K562 (cell line): Measurements from ENCODE around the gene EPB41L4A. TPM values are rescaled to one million over a fixed set of nuclear protein-coding genes. Genes with fewer than 3 reads are reported as not detected.

ENCODE experiments used
- E2F6 ChIP-seq, 2 experiments: IDR thresholded peaks; 2 replicates each; pipeline ENCODE4 v1.6.1; 2011; ENCODE audit warnings: borderline replicate concordance in 1 of 2, control low read depth in 1 of 2, low read depth in 1 of 2, low read length in 1 of 2, mild to moderate bottlenecking in 1 of 2, mixed read lengths in 1 of 2, moderate library complexity in 1 of 2; ENCODE audit not compliant: insufficient read depth in 1 of 2, insufficient read length in 1 of 2, poor library complexity in 1 of 2, severe bottlenecking in 1 of 2; ENCODE audit errors: extremely low read depth in 1 of 2
- ELF4 ChIP-seq: fragments of 450-650 bp; formaldehyde crosslinking; IDR thresholded peaks from 2 replicates; pipeline ENCODE4 v1.4.0; 2022; ENCODE audit warnings: missing genetic modification characterization
- ESRRB ChIP-seq: fragments of 250-450 bp; sonication (Bioruptor Pico); IDR thresholded peaks from 2 replicates; pipeline ENCODE4 v1.5.0; 2020; ENCODE audit warnings: mild to moderate bottlenecking, moderate library complexity, borderline replicate concordance
- EWSR1 ChIP-seq: fragments of 450-650 bp; IDR thresholded peaks from 2 replicates; pipeline ENCODE4 v1.6.1; 2018; ENCODE audit warnings: borderline replicate concordance, mild to moderate bottlenecking, low read depth, moderate library complexity; ENCODE audit not compliant: partially characterized antibody
- GTF2A2 ChIP-seq: IDR thresholded peaks from 2 replicates; pipeline ENCODE4 v1.6.1; 2016; ENCODE audit warnings: mild to moderate bottlenecking, missing genetic modification characterization, missing compliant biosample characterization
- HES1 ChIP-seq: fragments of 450-650 bp; IDR thresholded peaks from 2 replicates; pipeline ENCODE4 v1.6.1; 2016; ENCODE audit warnings: low read depth, mild to moderate bottlenecking, moderate library complexity
- LCOR ChIP-seq: sonication (generic); formaldehyde crosslinking; IDR thresholded peaks from 2 replicates; pipeline ENCODE4 v1.8.0; 2022; ENCODE audit warnings: mild to moderate bottlenecking, missing genetic modification reagents
- MAFF ChIP-seq: IDR thresholded peaks from 2 replicates; pipeline ENCODE4 v1.6.1; 2012; ENCODE audit warnings: low read length, improper control_type of control experiment
- NCOA1 ChIP-seq: fragments of 450-650 bp; IDR thresholded peaks from 2 replicates; pipeline ENCODE4 v1.6.1; 2016; ENCODE audit warnings: low read depth
- NFE2 ChIP-seq: IDR thresholded peaks from 2 replicates; pipeline ENCODE4 v1.6.1; 2014; ENCODE audit warnings: antibody characterized with exemption, low read depth
- POLR2B ChIP-seq: fragments of 450-650 bp; IDR thresholded peaks from 2 replicates; pipeline ENCODE4 v1.6.1; 2018; ENCODE audit warnings: low read depth; ENCODE audit not compliant: partially characterized antibody
- RREB1 ChIP-seq: fragments of 250-450 bp; sonication (Bioruptor Pico); IDR thresholded peaks from 2 replicates; pipeline ENCODE4 v1.4.0; 2020
- TARDBP ChIP-seq: fragments of 450-650 bp; IDR thresholded peaks from 2 replicates; pipeline ENCODE4 v1.6.1; 2016
- VEZF1 ChIP-seq: fragments of 200-800 bp; sonication (Bioruptor generic); IDR thresholded peaks from 2 replicates; pipeline ENCODE4 v1.6.1; 2017; ENCODE audit warnings: missing genetic modification characterization, missing compliant biosample characterization
- ZBTB1 ChIP-seq: sonication (generic); formaldehyde crosslinking; IDR thresholded peaks from 2 replicates; pipeline ENCODE4 v1.8.1; 2023; ENCODE audit warnings: missing genetic modification reagents, low read depth, mild to moderate bottlenecking, borderline replicate concordance
- ZFP36 ChIP-seq: fragments of 150-350 bp; IDR thresholded peaks from 2 replicates; pipeline ENCODE4 v1.6.1; 2018; ENCODE audit warnings: low read length, low read depth; ENCODE audit not compliant: partially characterized antibody
- ZNF23 ChIP-seq: fragments of 250-450 bp; sonication (Bioruptor Pico); IDR thresholded peaks from 2 replicates; pipeline ENCODE4 v1.4.0; 2020; ENCODE audit warnings: mild to moderate bottlenecking
- ZNF347 ChIP-seq: fragments of 450-650 bp; formaldehyde crosslinking; IDR thresholded peaks from 2 replicates; pipeline ENCODE4 v1.4.0; 2020; ENCODE audit warnings: low read depth, mild to moderate bottlenecking, moderate library complexity
- ZNF780A ChIP-seq: fragments of 250-450 bp; sonication (Bioruptor Pico); IDR thresholded peaks from 2 replicates; pipeline ENCODE4 v1.5.0; 2021; ENCODE audit warnings: mild to moderate bottlenecking
- polyA plus RNA-seq, 8 experiments: library from polyadenylated mRNA; depleted of rRNA in 4 of 8; stranded (reverse) in 5 of 8; unstranded in 3 of 8; fragments of >200 nt; fragmentation: Nextera tagmentation in 2 of 8; fragmentation: Illumina TruSeq in 1 of 8; extraction: Ambion mirVana in 2 of 8; extraction: Trizol in 1 of 8; gene quantifications; 2 replicates each; pipeline versions ENCODE4 v1.2.1 to v1.2.3, GENCODE V29; 2011 to 2014; ENCODE audit warnings: inconsistent platforms in 1 of 8, missing spikeins in 1 of 8
- total RNA-seq, 7 experiments: library from RNA; depleted of rRNA in 6 of 7; stranded (reverse); fragments of >200 nt in 6 of 7; fragmentation: Illumina TruSeq in 2 of 7; extraction: Trizol in 2 of 7; gene quantifications; 2 replicates each; pipeline versions ENCODE4 v1.2.1 to v1.2.3, GENCODE V29; 2011 to 2021; ENCODE audit warnings: low replicate concordance in 1 of 7

Gene EPB41L4A
- total and polyA plus RNA-seq, 9 of the 15 experiments (the other 6 are each of a cell fraction or from before 2014, with no cell fraction given), result 0.04 to 0.35 (median 0.12) TPM; not detected in 3

- TF ChIP-seq RREB1 (CRISPR knock-in tag) (no peak; the same call in 1 of the 2 replicates), HES1 (no peak), ZNF780A (CRISPR knock-in tag) (no peak; the same call in 1 of the 2 replicates), NFE2 (peak; percentile 51; the same call in 1 of the 2 replicates), E2F6 (IDR thresholded peaks at IDR 0.05; ENCODE audit: borderline replicate concordance in 1 of 2, extremely low read depth in 1 of 2, insufficient read depth in 1 of 2, insufficient read length in 1 of 2, low read depth in 1 of 2, low read length in 1 of 2, poor library complexity in 1 of 2, severe bottlenecking in 1 of 2) (peak; percentile 10 to 36), EWSR1 (no peak), NCOA1 (no peak), ZFP36 (no peak), ZBTB1 (CRISPR knock-in tag) (peak; percentile 63), TARDBP (no peak), ELF4 (peak; percentile 87), POLR2B (peak; percentile 96), ZNF347 (no peak), VEZF1 (CRISPR knock-in tag) (peak; percentile 35; the same call in 1 of the 2 replicates), GTF2A2 (no peak), ZNF23 (CRISPR knock-in tag) (no peak), MAFF (peak; percentile 73; the same call in 1 of the 2 replicates), LCOR (CRISPR knock-in tag) (peak; percentile 84), ESRRB (CRISPR knock-in tag) (no peak)
Observed at GRCh38 chr5:112160652-112161391, 258.3 kb downstream of the EPB41L4A start (continued).
